ENCODE measurements around the gene ELF5.

The ELF5 gene

GRCh38 chr11:34513682-34514449, at the start of gene ELF5:
ELF5 (minus strand) TSS chr11:34513794; CDS start chr11:34505749, 8,045 bp downstream.
- H3K4me3 ChIP-seq (ENCODE audit: low read length in 2 of 2), result no peak within 1 kb of the TSS
- no peak within 1 kb of the TSS for H3K9ac ChIP-seq (ENCODE audit: low read depth in 1 of 2, low read length in 2 of 2)
- no peak within 1 kb of the TSS for H3K27ac ChIP-seq (ENCODE audit: low read depth in 2 of 2, low read length in 2 of 2)
- H3K4me1 ChIP-seq (ENCODE audit: control insufficient read depth in 2 of 2, insufficient read depth in 2 of 2, low read length in 2 of 2), result no peaks in the 10 kb centered on the region
- no peaks in the 10 kb centered on the region for H3K36me3 ChIP-seq (ENCODE audit: control insufficient read depth in 2 of 2, insufficient read depth in 2 of 2, low read length in 2 of 2)
- H3K9me3 ChIP-seq (ENCODE audit: control insufficient read depth in 2 of 2, low read length in 2 of 2), result no peaks in the 10 kb centered on the region
- no peaks in the 10 kb centered on the region for H3K27me3 ChIP-seq (ENCODE audit: control insufficient read depth in 2 of 2, insufficient read depth in 2 of 2, low read length in 2 of 2)

- H3K9me3 ChIP-seq (ENCODE audit: control insufficient read depth in 2 of 2, low read length in 2 of 2), result no peaks in the 10 kb centered on the region
- H3K36me3 ChIP-seq (ENCODE audit: control insufficient read depth in 2 of 2, insufficient read depth in 2 of 2, low read length in 2 of 2), result no peaks in the 10 kb centered on the region
- H3K4me1 ChIP-seq (ENCODE audit: control insufficient read depth in 2 of 2, insufficient read depth in 2 of 2, low read length in 2 of 2), result no peaks in the 10 kb centered on the region
- peaks cover 0 to 7% of the 10 kb centered on the region in 2 donors for H3K27me3 ChIP-seq (ENCODE audit: control insufficient read depth in 2 of 2, insufficient read depth in 2 of 2, low read length in 2 of 2)
- no peak overlapping the region for H3K4me3 ChIP-seq (ENCODE audit: low read length in 2 of 2)
- no peak overlapping the region for H3K27ac ChIP-seq (ENCODE audit: low read depth in 2 of 2, low read length in 2 of 2)
- H3K9ac ChIP-seq (ENCODE audit: low read depth in 1 of 2, low read length in 2 of 2), result no peak overlapping the region
Measured at GRCh38 chr11:34562976-34563375, 49.4 kb upstream of the ELF5 start.

DNA sequence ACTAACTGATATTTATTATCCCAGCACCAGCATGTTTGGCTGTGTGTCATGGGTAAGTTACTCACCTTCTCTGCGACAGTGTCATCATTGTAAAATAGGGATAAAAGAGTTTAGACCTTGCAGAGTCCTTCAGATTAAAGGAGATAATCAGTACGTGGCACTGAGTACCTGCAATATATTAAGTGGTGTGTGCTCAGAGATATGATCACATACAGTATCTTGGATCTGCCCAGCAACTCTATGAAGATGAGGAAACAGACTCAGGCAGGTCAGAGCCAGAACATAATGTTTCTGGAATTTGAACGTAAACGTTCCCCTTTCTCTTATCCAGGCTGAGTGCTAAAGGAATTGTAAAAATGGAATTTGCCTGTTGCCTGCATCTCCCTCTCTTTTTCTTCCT, 46.9 kb upstream of the ELF5 start:
- no peak overlapping the region for H3K27ac ChIP-seq (ENCODE audit: low read depth in 2 of 2, low read length in 2 of 2)
- H3K4me3 ChIP-seq (ENCODE audit: low read length in 2 of 2), result no peak overlapping the region
- H3K9ac ChIP-seq (ENCODE audit: low read depth in 1 of 2, low read length in 2 of 2), result no peak overlapping the region
- H3K4me1 ChIP-seq (ENCODE audit: control insufficient read depth in 2 of 2, insufficient read depth in 2 of 2, low read length in 2 of 2), result no peaks in the 10 kb centered on the region
- no peaks in the 10 kb centered on the region for H3K9me3 ChIP-seq (ENCODE audit: control insufficient read depth in 2 of 2, low read length in 2 of 2)
- no peaks in the 10 kb centered on the region for H3K36me3 ChIP-seq (ENCODE audit: control insufficient read depth in 2 of 2, insufficient read depth in 2 of 2, low read length in 2 of 2)
- peaks cover 0 to 4% of the 10 kb centered on the region in 2 donors for H3K27me3 ChIP-seq (ENCODE audit: control insufficient read depth in 2 of 2, insufficient read depth in 2 of 2, low read length in 2 of 2)

GRCh38 chr11:34558673-34559072, 45.1 kb upstream of the ELF5 start:
- Histone ChIP-seq H3K27me3 (ENCODE audit: control insufficient read depth in 2 of 2, insufficient read depth in 2 of 2, low read length in 2 of 2) (peaks cover 0 to 4% of the 10 kb centered on the region in 2 donors), H3K27ac (ENCODE audit: low read depth in 2 of 2, low read length in 2 of 2) (no peak overlapping the region)

GRCh38 chr11:34558211-34558610, 44.6 kb upstream of the ELF5 start:
- no peaks in the 10 kb centered on the region for H3K36me3 ChIP-seq (ENCODE audit: control insufficient read depth in 2 of 2, insufficient read depth in 2 of 2, low read length in 2 of 2)
- H3K27ac ChIP-seq (ENCODE audit: low read depth in 2 of 2, low read length in 2 of 2), result no peak overlapping the region
- H3K27me3 ChIP-seq (ENCODE audit: control insufficient read depth in 2 of 2, insufficient read depth in 2 of 2, low read length in 2 of 2), result peaks cover 0 to 4% of the 10 kb centered on the region in 2 donors
- no peaks in the 10 kb centered on the region for H3K4me1 ChIP-seq (ENCODE audit: control insufficient read depth in 2 of 2, insufficient read depth in 2 of 2, low read length in 2 of 2)
- H3K4me3 ChIP-seq (ENCODE audit: low read length in 2 of 2), result no peak overlapping the region
- no peak overlapping the region for H3K9ac ChIP-seq (ENCODE audit: low read depth in 1 of 2, low read length in 2 of 2)
- H3K9me3 ChIP-seq (ENCODE audit: control insufficient read depth in 2 of 2, low read length in 2 of 2), result no peaks in the 10 kb centered on the region

More at GRCh38 chr11:34558673-34559072, 45.1 kb upstream of the ELF5 start:
- no peak overlapping the region for H3K4me3 ChIP-seq (ENCODE audit: low read length in 2 of 2)
- no peak overlapping the region for H3K9ac ChIP-seq (ENCODE audit: low read depth in 1 of 2, low read length in 2 of 2)
- no peaks in the 10 kb centered on the region for H3K4me1 ChIP-seq (ENCODE audit: control insufficient read depth in 2 of 2, insufficient read depth in 2 of 2, low read length in 2 of 2)
- H3K36me3 ChIP-seq (ENCODE audit: control insufficient read depth in 2 of 2, insufficient read depth in 2 of 2, low read length in 2 of 2), result no peaks in the 10 kb centered on the region
- no peaks in the 10 kb centered on the region for H3K9me3 ChIP-seq (ENCODE audit: control insufficient read depth in 2 of 2, low read length in 2 of 2)

GRCh38 chr11:34552270-34552669, 38.7 kb upstream of the ELF5 start:
- H3K9me3 ChIP-seq (ENCODE audit: control insufficient read depth in 2 of 2, low read length in 2 of 2), result no peaks in the 10 kb centered on the region
- no peak overlapping the region for H3K27ac ChIP-seq (ENCODE audit: low read depth in 2 of 2, low read length in 2 of 2)
- H3K4me3 ChIP-seq (ENCODE audit: low read length in 2 of 2), result no peak overlapping the region
- no peaks in the 10 kb centered on the region for H3K27me3 ChIP-seq (ENCODE audit: control insufficient read depth in 2 of 2, insufficient read depth in 2 of 2, low read length in 2 of 2)
- no peaks in the 10 kb centered on the region for H3K36me3 ChIP-seq (ENCODE audit: control insufficient read depth in 2 of 2, insufficient read depth in 2 of 2, low read length in 2 of 2)
- no peak overlapping the region for H3K9ac ChIP-seq (ENCODE audit: low read depth in 1 of 2, low read length in 2 of 2)
- no peaks in the 10 kb centered on the region for H3K4me1 ChIP-seq (ENCODE audit: control insufficient read depth in 2 of 2, insufficient read depth in 2 of 2, low read length in 2 of 2)

- Histone ChIP-seq H3K4me3 (ENCODE audit: low read length in 2 of 2) (no peak overlapping the region), H3K27me3 (ENCODE audit: control insufficient read depth in 2 of 2, insufficient read depth in 2 of 2, low read length in 2 of 2) (no peaks in the 10 kb centered on the region), H3K36me3 (ENCODE audit: control insufficient read depth in 2 of 2, insufficient read depth in 2 of 2, low read length in 2 of 2) (no peaks in the 10 kb centered on the region), H3K9me3 (ENCODE audit: control insufficient read depth in 2 of 2, low read length in 2 of 2) (no peaks in the 10 kb centered on the region), H3K27ac (ENCODE audit: low read depth in 2 of 2, low read length in 2 of 2) (no peak overlapping the region), H3K4me1 (ENCODE audit: control insufficient read depth in 2 of 2, insufficient read depth in 2 of 2, low read length in 2 of 2) (no peaks in the 10 kb centered on the region), H3K9ac (ENCODE audit: low read depth in 1 of 2, low read length in 2 of 2) (no peak overlapping the region)
Measured at GRCh38 chr11:34549271-34549670, 35.7 kb upstream of the ELF5 start.

- Histone ChIP-seq H3K9ac (ENCODE audit: low read depth in 1 of 2, low read length in 2 of 2) (no peak overlapping the region), H3K4me3 (ENCODE audit: low read length in 2 of 2) (no peak overlapping the region), H3K36me3 (ENCODE audit: control insufficient read depth in 2 of 2, insufficient read depth in 2 of 2, low read length in 2 of 2) (no peaks in the 10 kb centered on the region), H3K27ac (ENCODE audit: low read depth in 2 of 2, low read length in 2 of 2) (no peak overlapping the region), H3K27me3 (ENCODE audit: control insufficient read depth in 2 of 2, insufficient read depth in 2 of 2, low read length in 2 of 2) (no peaks in the 10 kb centered on the region), H3K4me1 (ENCODE audit: control insufficient read depth in 2 of 2, insufficient read depth in 2 of 2, low read length in 2 of 2) (no peaks in the 10 kb centered on the region), H3K9me3 (ENCODE audit: control insufficient read depth in 2 of 2, low read length in 2 of 2) (no peaks in the 10 kb centered on the region)
Measured at GRCh38 chr11:34548278-34548677, 34.7 kb upstream of the ELF5 start.

- Histone ChIP-seq H3K9me3 (ENCODE audit: control insufficient read depth in 2 of 2, low read length in 2 of 2) (no peaks in the 10 kb centered on the region), H3K27me3 (ENCODE audit: control insufficient read depth in 2 of 2, insufficient read depth in 2 of 2, low read length in 2 of 2) (peaks cover 0 to 4% of the 10 kb centered on the region in 2 donors), H3K27ac (ENCODE audit: low read depth in 2 of 2, low read length in 2 of 2) (no peak overlapping the region), H3K4me1 (ENCODE audit: control insufficient read depth in 2 of 2, insufficient read depth in 2 of 2, low read length in 2 of 2) (no peaks in the 10 kb centered on the region), H3K4me3 (ENCODE audit: low read length in 2 of 2) (no peak overlapping the region), H3K9ac (ENCODE audit: low read depth in 1 of 2, low read length in 2 of 2) (no peak overlapping the region), H3K36me3 (ENCODE audit: control insufficient read depth in 2 of 2, insufficient read depth in 2 of 2, low read length in 2 of 2) (no peaks in the 10 kb centered on the region)
Measured at GRCh38 chr11:34546511-34547209, 33.1 kb upstream of the ELF5 start.

- Histone ChIP-seq H3K27ac (ENCODE audit: low read depth in 2 of 2, low read length in 2 of 2) (no peak overlapping the region), H3K36me3 (ENCODE audit: control insufficient read depth in 2 of 2, insufficient read depth in 2 of 2, low read length in 2 of 2) (no peaks in the 10 kb centered on the region), H3K9ac (ENCODE audit: low read depth in 1 of 2, low read length in 2 of 2) (no peak overlapping the region), H3K4me3 (ENCODE audit: low read length in 2 of 2) (no peak overlapping the region), H3K4me1 (ENCODE audit: control insufficient read depth in 2 of 2, insufficient read depth in 2 of 2, low read length in 2 of 2) (no peaks in the 10 kb centered on the region), H3K27me3 (ENCODE audit: control insufficient read depth in 2 of 2, insufficient read depth in 2 of 2, low read length in 2 of 2) (peaks cover 0 to 7% of the 10 kb centered on the region in 2 donors), H3K9me3 (ENCODE audit: control insufficient read depth in 2 of 2, low read length in 2 of 2) (no peaks in the 10 kb centered on the region)
Measured at GRCh38 chr11:34542089-34542488, 28.5 kb upstream of the ELF5 start.

Measured in mucosa of rectum (tissue), 2 donors.